Lung microvascular endothelial cell (primary cell): Measurements from ENCODE around the gene SDR42E1. TPM values are rescaled to one million over a fixed set of nuclear protein-coding genes. Genes with fewer than 3 reads are reported as not detected.
A peak's percentile ranks its signal among the peaks of the same experiment; 100 is the strongest.

Experiments
- DNase-seq, 2 donors: peaks; one replicate each; pipeline versions ENCODE4 v3.0.0 to v3.0.0-alpha.2; 2010; ENCODE audit warnings: low read depth in 2 of 2
- total RNA-seq: library from RNA; depleted of rRNA; stranded (reverse); fragments of >200 nt; gene quantifications from 2 replicates; pipeline ENCODE4 v1.2.1, GENCODE V29; 2014

The SDR42E1 gene
- 3.7 and 4.2 TPM in 2 replicates for total RNA-seq

- DNase-seq, result peak in 1 of 2 donors; percentile 54
These were observed at the start of gene SDR42E1 for GRCh38 chr16:82011199-82011641. SDR42E1 (minus strand) TSS chr16:82011470; CDS start chr16:82000858, 10,612 bp downstream.

- DNase-seq, result no peak
These were observed 48.7 kb upstream of the SDR42E1 start for GRCh38 chr16:82059983-82060421.

GRCh38 chr16:82059161-82059982 lies 48.1 kb upstream of the SDR42E1 start:
- no peak for DNase-seq

- no peak for DNase-seq
These were observed 45.3 kb upstream of the SDR42E1 start for GRCh38 chr16:82056550-82056896.

- peak; percentile 14 to 45 for DNase-seq
These were observed 44.7 kb upstream of the SDR42E1 start for GRCh38 chr16:82055728-82056549.

- DNase-seq, result no peak
These were observed 43.8 kb upstream of the SDR42E1 start for GRCh38 chr16:82055117-82055516.

- no peak for DNase-seq
These were observed 40.4 kb upstream of the SDR42E1 start for GRCh38 chr16:82051656-82052055.

GRCh38 chr16:82050909-82051357 lies 39.7 kb upstream of the SDR42E1 start:
- DNase-seq, result no peak

- no peak for DNase-seq
These were observed 39.2 kb upstream of the SDR42E1 start for GRCh38 chr16:82050506-82050905.

GRCh38 chr16:82049484-82049883 lies 38.2 kb upstream of the SDR42E1 start:
- DNase-seq, result no peak

- DNase-seq, result no peak
These were observed 36.5 kb upstream of the SDR42E1 start for GRCh38 chr16:82047787-82048186.

GRCh38 chr16:82047374-82047773 lies 36.1 kb upstream of the SDR42E1 start:
- DNase-seq, result no peak

- DNase-seq, result no peak
These were observed 35.7 kb upstream of the SDR42E1 start for GRCh38 chr16:82046941-82047340.

- DNase-seq, result no peak
These were observed 35.3 kb upstream of the SDR42E1 start for GRCh38 chr16:82046541-82046940.

GRCh38 chr16:82045465-82045864 lies 34.2 kb upstream of the SDR42E1 start:
- DNase-seq, result no peak

GRCh38 chr16:82044585-82044911 lies 33.3 kb upstream of the SDR42E1 start:
- DNase-seq, result no peak

- DNase-seq, result peak in 1 of 2 donors; percentile 42
These were observed 32.7 kb upstream of the SDR42E1 start for GRCh38 chr16:82043680-82044584.

- DNase-seq, result no peak
These were observed 31.6 kb upstream of the SDR42E1 start for GRCh38 chr16:82042846-82043245.

- no peak for DNase-seq
These were observed 30.9 kb upstream of the SDR42E1 start for GRCh38 chr16:82042144-82042543.

GRCh38 chr16:82041542-82041941 lies 30.3 kb upstream of the SDR42E1 start:
- no peak for DNase-seq

GRCh38 chr16:82040296-82040695 lies 29.0 kb upstream of the SDR42E1 start:
- DNase-seq, result no peak
